Endothelial cell of umbilical vein (primary cell): Measurements from ENCODE around the gene MINAR1. TPM values are rescaled to one million over a fixed set of nuclear protein-coding genes. Genes with fewer than 3 reads are reported as not detected.

Source experiments
- BruUV-seq: library from RNA; stranded (reverse); fragments of 400-500 nt; replicated peaks from 2 replicates; lab custom pipeline; 2021; lab: Mats Ljungman, UMichigan
- CTCF ChIA-PET: fragments of 300-600, 350-600 bp; sonication (Branson Sonifier 250); formaldehyde crosslinking; loops from one replicate; lab custom pipeline; 2021; ENCODE audit warnings: antibody characterized with exemption, inconsistent platforms; lab: Charles Lee
- POLR2A ChIA-PET: fragments of 300-600, 350-600 bp; sonication (Branson Sonifier 250); formaldehyde crosslinking; loops from one replicate; lab custom pipeline; 2021; ENCODE audit warnings: antibody characterized with exemption, inconsistent platforms; lab: Charles Lee
- DNase-seq: peaks from one replicate; pipeline ENCODE4 v3.0.0-alpha.2; 2011; ENCODE audit warnings: low read depth, low spot score
- FAIRE-seq: peaks from 2 replicates; lab custom pipeline; 2011; peaks lifted over from hg19 to GRCh38; lab: Jason Lieb, UNC
- H2AFZ ChIP-seq: 2 replicates; pipeline ENCODE4 v1.6.0; 2012; ENCODE audit warnings: low read depth, low read length, control low read depth, inconsistent platforms
- H3K27ac ChIP-seq: 2 replicates; pipeline ENCODE4 v1.5.1; 2011; ENCODE audit warnings: low read depth, mild to moderate bottlenecking, control low read depth, low read length, moderate library complexity; ENCODE audit not compliant: insufficient read depth
- H3K27me3 ChIP-seq, 2 experiments: 2 replicates each; pipeline versions ENCODE4 v1.6.0 to v1.6.1; 2011; ENCODE audit warnings: low read length in 2 of 2, mixed read lengths in 1 of 2; ENCODE audit not compliant: control insufficient read depth in 2 of 2, insufficient read depth in 2 of 2
- H3K36me3 ChIP-seq, 2 experiments: 2 replicates in 1 of 2; 3 replicates in 1 of 2; pipeline ENCODE4 v1.5.1; 2011; ENCODE audit warnings: low read length in 2 of 2, mild to moderate bottlenecking in 1 of 2, moderate library complexity in 1 of 2; ENCODE audit not compliant: control insufficient read depth in 2 of 2, insufficient read depth in 2 of 2; ENCODE audit errors: extremely low read depth in 1 of 2
- H3K4me1 ChIP-seq: 3 replicates; pipeline ENCODE4 v1.5.1; 2011; ENCODE audit warnings: mild to moderate bottlenecking, low read length; ENCODE audit not compliant: control insufficient read depth, insufficient read depth; ENCODE audit errors: extremely low read depth
- H3K4me2 ChIP-seq: 2 replicates; pipeline ENCODE4 v1.6.1; 2011; ENCODE audit warnings: low read length, control low read depth, mixed read lengths; ENCODE audit not compliant: insufficient read depth
- H3K4me3 ChIP-seq, 3 experiments: fragments of 200-600 bp in 1 of 3; sonication (generic), shearing (Covaris generic) in 1 of 3; replicated peaks in 1 of 3; 2 replicates each; pipeline ENCODE4 v1.5.1; 2011 to 2016; ENCODE audit warnings: control low read depth in 3 of 3, low read length in 3 of 3, mild to moderate bottlenecking in 2 of 3, inconsistent platforms in 1 of 3, low read depth in 1 of 3, moderate library complexity in 1 of 3; ENCODE audit not compliant: insufficient read depth in 1 of 3
- H3K79me2 ChIP-seq: 2 replicates; pipeline ENCODE4 v1.6.0; 2012; ENCODE audit warnings: low read length, inconsistent platforms; ENCODE audit not compliant: control insufficient read depth, insufficient read depth
- H3K9ac ChIP-seq: replicated peaks from 2 replicates; pipeline ENCODE3; 2011; ENCODE audit warnings: low read length, control low read depth; ENCODE audit not compliant: insufficient read depth; ENCODE audit errors: extremely low read depth
- H3K9me1 ChIP-seq: replicated peaks from 3 replicates; pipeline ENCODE4 v1.6.0; 2011; ENCODE audit warnings: mild to moderate bottlenecking, low read length; ENCODE audit not compliant: control insufficient read depth, insufficient read depth; ENCODE audit errors: extremely low read depth
- H3K9me3 ChIP-seq: replicated peaks from 2 replicates; pipeline ENCODE4 v1.5.1; 2012; ENCODE audit warnings: low read length, inconsistent platforms; ENCODE audit not compliant: control insufficient read depth, insufficient read depth
- H4K20me1 ChIP-seq: replicated peaks from 2 replicates; pipeline ENCODE3; 2011; ENCODE audit warnings: mild to moderate bottlenecking, low read length; ENCODE audit not compliant: control insufficient read depth, insufficient read depth; ENCODE audit errors: extremely low read depth
- CTCF ChIP-seq, 2 donors: IDR thresholded peaks; 1 replicate in 1 of 2; 2 replicates in 1 of 2; pipeline ENCODE4 v1.5.1; 2011; ENCODE audit warnings: low read length in 2 of 2, mild to moderate bottlenecking in 2 of 2, moderate library complexity in 2 of 2, control low read depth in 1 of 2, inconsistent platforms in 1 of 2, low read depth in 1 of 2; ENCODE audit not compliant: insufficient read depth in 1 of 2; ENCODE audit errors: extremely low read depth in 1 of 2
- EZH2 ChIP-seq: IDR thresholded peaks from 2 replicates; pipeline ENCODE4 v1.6.1; 2012; ENCODE audit warnings: borderline replicate concordance, low read depth, mild to moderate bottlenecking, moderate library complexity, low read length, inconsistent platforms; ENCODE audit not compliant: severe bottlenecking
- FOS ChIP-seq: IDR thresholded peaks from 2 replicates; pipeline ENCODE4 v1.6.1; 2011; ENCODE audit warnings: mild to moderate bottlenecking, low read length, moderate library complexity, borderline replicate concordance; ENCODE audit not compliant: insufficient read depth
- GATA2 ChIP-seq: IDR thresholded peaks from 2 replicates; pipeline ENCODE4 v1.7.0; 2011; ENCODE audit warnings: low read depth, mild to moderate bottlenecking, moderate library complexity, mixed read lengths, low read length; ENCODE audit not compliant: insufficient read length, insufficient read depth
- JUN ChIP-seq: IDR thresholded peaks from 2 replicates; pipeline ENCODE4 v1.6.1; 2011; ENCODE audit warnings: borderline replicate concordance, low read depth; ENCODE audit not compliant: insufficient read length, insufficient read depth
- MYC ChIP-seq: IDR thresholded peaks from one replicate; pipeline ENCODE4 v1.6.1; 2011; ENCODE audit warnings: mild to moderate bottlenecking, low read depth, low read length
- POLR2A ChIP-seq: IDR thresholded peaks from 2 replicates; pipeline ENCODE4 v1.6.1; 2012; ENCODE audit warnings: low read depth, mild to moderate bottlenecking, control low read depth, low read length
- POLR2AphosphoS5 ChIP-seq: IDR thresholded peaks from 2 replicates; pipeline ENCODE4 v1.6.1; 2012; ENCODE audit warnings: low read depth, mild to moderate bottlenecking, control low read depth, low read length, moderate library complexity; ENCODE audit not compliant: insufficient read depth
- dilution Hi-C: fragments of 300-500 bp; cut with MboI; formaldehyde crosslinking; loops from one replicate; pipeline ENCODE4 v1.15.0; 2019; ENCODE audit warnings: low sequenced_read_pairs; ENCODE audit not compliant: extremely low pct_ligation_motif_present
- intact Hi-C: fragments of 100-400 bp; cut with micrococcal nuclease; formaldehyde crosslinking; loops from one replicate; pipeline ENCODE4 v1.10.0; 2022
- polyA plus RNA-seq, 4 experiments: library from polyadenylated mRNA; depleted of rRNA in 3 of 4; stranded (reverse) in 3 of 4; unstranded in 1 of 4; fragments of >200 nt; gene quantifications; 2 replicates each; pipeline versions ENCODE4 v1.2.1 to v1.2.3, GENCODE V29; 2011 to 2012; ENCODE audit warnings: missing spikeins in 1 of 4
- total RNA-seq: library from RNA; stranded (reverse); gene quantifications from 2 replicates; pipeline ENCODE4 v1.2.3, GENCODE V29; 2021
- TF ChIP-seq, protein P1 (sequence below): IDR thresholded peaks from 2 replicates; pipeline ENCODE4 v1.6.1; 2011; ENCODE audit not compliant: insufficient read depth, insufficient read length

The MINAR1 gene
- total and polyA plus RNA-seq, 2 donors (not counting 3 experiments of a cell fraction or from before 2014, with no cell fraction given): 0.33 to 0.93 TPM

DNA sequence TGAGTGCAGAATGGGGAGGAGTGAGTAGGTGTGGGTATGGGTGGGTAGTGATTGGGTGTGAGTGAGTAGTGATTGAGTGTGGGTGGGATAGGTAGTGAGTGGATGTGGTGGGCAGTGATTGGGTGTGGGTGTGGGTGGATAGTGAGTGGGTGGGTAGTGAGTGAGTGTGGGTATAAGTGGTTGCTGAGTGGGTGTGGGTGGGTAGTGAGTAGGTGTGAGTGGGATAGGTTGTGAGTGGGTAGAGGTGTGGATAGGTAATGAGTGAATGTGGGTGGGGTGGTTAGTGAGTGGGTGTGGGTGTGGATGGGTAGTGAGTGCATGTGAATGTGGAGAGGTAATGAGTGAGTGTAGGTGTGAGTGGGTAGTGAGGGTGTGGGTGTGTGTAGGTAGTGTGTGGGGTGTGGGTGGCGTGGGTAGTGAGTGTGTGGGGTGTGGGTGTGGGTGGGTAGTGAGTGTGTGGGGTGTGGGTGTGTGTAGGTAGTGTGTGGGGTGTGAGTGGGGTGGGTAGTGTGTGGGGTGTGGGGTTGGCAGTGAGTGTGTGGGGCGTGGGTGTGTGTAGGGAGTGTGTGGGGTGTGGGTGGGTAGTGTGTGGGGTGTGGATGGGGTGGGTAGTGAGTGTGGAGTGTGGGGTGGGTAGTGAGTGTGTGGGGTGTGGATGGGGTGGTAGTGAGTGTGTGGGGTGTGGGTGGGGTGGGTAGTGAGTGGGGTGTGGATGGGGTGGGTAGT, 5.3 kb downstream of the MINAR1 start:
- dilution Hi-C loops (no loop called here), intact Hi-C loops (no loop called here)
- Histone ChIP-seq H3K27me3 (peaks cover 24 to 31% of the 10 kb centered on the region in 2 experiments), H2AFZ (no peak overlapping the region), H3K4me2 (no peak overlapping the region), H3K4me3 (no peak overlapping the region), H3K79me2 (no peaks in the 10 kb centered on the region), H3K27ac (no peak overlapping the region), H3K4me1 (peaks cover under 1% of the 10 kb centered on the region), H3K36me3 (no peaks in the 10 kb centered on the region), H4K20me1 (no peaks in the 10 kb centered on the region), H3K9me3 (no peaks in the 10 kb centered on the region), H3K9me1 (no peaks in the 10 kb centered on the region), H3K9ac (no peak overlapping the region)
- ChIA-PET POLR2A (no interaction called here), CTCF (no interaction called here)
- DNase-seq (no peak), FAIRE-seq (no peak)
- TF ChIP-seq, protein P1, sequence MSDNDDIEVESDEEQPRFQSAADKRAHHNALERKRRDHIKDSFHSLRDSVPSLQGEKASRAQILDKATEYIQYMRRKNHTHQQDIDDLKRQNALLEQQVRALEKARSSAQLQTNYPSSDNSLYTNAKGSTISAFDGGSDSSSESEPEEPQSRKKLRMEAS: no peak
- TF ChIP-seq CTCF (IDR thresholded peaks at IDR 0.05; ENCODE audit: extremely low read depth in 1 of 2, insufficient read depth in 1 of 2, low read depth in 1 of 2, low read length in 2 of 2) (no peak), EZH2 (no peak), MYC (no peak), GATA2 (no peak), POLR2A (no peak), POLR2AphosphoS5 (no peak), FOS (no peak), JUN (no peak)
- no TSS peak for BruUV-seq
